Suprapubic skin (tissue), 4 donors: ENCODE data around the gene VSIR. TPM values are rescaled to one million over a fixed set of nuclear protein-coding genes. Genes with fewer than 3 reads are reported as not detected.
A peak's percentile ranks its signal among the peaks of the same experiment; 100 is the strongest.

Experiments
- DNase-seq, 2 donors: peaks; one replicate each; pipeline ENCODE4 v3.0.0-alpha.2; 2019; ENCODE audit warnings: low spot score in 2 of 2
- H3K27ac ChIP-seq: fragments of 200-600 bp; sonication (generic); one replicate; pipeline ENCODE4 v1.5.1; 2019
- H3K27me3 ChIP-seq: fragments of 200-600 bp; sonication (generic); one replicate; pipeline ENCODE4 v1.5.1; 2019
- H3K36me3 ChIP-seq: fragments of 200-600 bp; sonication (generic); one replicate; pipeline ENCODE4 v1.5.1; 2019
- H3K4me1 ChIP-seq: fragments of 200-600 bp; sonication (generic); one replicate; pipeline ENCODE4 v1.5.1; 2019
- H3K4me3 ChIP-seq: fragments of 200-600 bp; sonication (generic); one replicate; pipeline ENCODE4 v1.5.1; 2019; ENCODE audit warnings: mild to moderate bottlenecking
- H3K9me3 ChIP-seq: fragments of 200-600 bp; sonication (generic); one replicate; pipeline ENCODE4 v1.5.1; 2019
- CTCF ChIP-seq, 2 donors: fragments of 200-600 bp in 1 of 2; fragments of 450-650 bp in 1 of 2; sonication (generic) in 1 of 2; IDR thresholded peaks; one replicate each; pipeline ENCODE4 v1.5.1; 2016 to 2019; ENCODE audit warnings: antibody characterized with exemption in 2 of 2, mild to moderate bottlenecking in 1 of 2, moderate library complexity in 1 of 2
- EP300 ChIP-seq: sonication (generic); formaldehyde crosslinking; IDR thresholded peaks from one replicate; pipeline ENCODE4 v1.6.1; 2017; ENCODE audit warnings: antibody characterized with exemption
- POLR2A ChIP-seq, 2 donors: fragments of 450-650 bp; IDR thresholded peaks; one replicate each; pipeline ENCODE4 v1.6.1; 2017; ENCODE audit warnings: antibody characterized with exemption in 2 of 2, mild to moderate bottlenecking in 2 of 2, moderate library complexity in 2 of 2
- POLR2AphosphoS5 ChIP-seq, 3 donors: sonication (generic); formaldehyde crosslinking; IDR thresholded peaks; one replicate each; pipeline ENCODE4 v1.6.1; 2017; ENCODE audit warnings: antibody characterized with exemption in 3 of 3
- WGBS: methylation state at CpG from one replicate; pipeline ENCODE4 v1.1.5; 2018; 5-methylcytosine and 5-hydroxymethylcytosine counted together
- total RNA-seq, 4 donors: library from RNA; depleted of rRNA; stranded (reverse); fragments of >200 nt; gene quantifications; one replicate each; pipeline ENCODE4 v1.1.0, GENCODE V29; 2016

VSIR gene
- total RNA-seq, 4 donors from 2014 or later, result 16.3 to 50.7 (median 33.6) TPM

GRCh38 chr10:71750986-71751385, 22.3 kb downstream of the VSIR start:
- no peak overlapping the region for H3K27ac ChIP-seq
- DNase-seq, result no peak
- no peaks in the 10 kb centered on the region for H3K9me3 ChIP-seq
- TF ChIP-seq POLR2A (IDR thresholded peaks at IDR 0.05) (no peak), EP300 (no peak), CTCF (IDR thresholded peaks at IDR 0.05) (no peak), POLR2AphosphoS5 (IDR thresholded peaks at IDR 0.05) (no peak)
- no peaks in the 10 kb centered on the region for H3K27me3 ChIP-seq
- no peak overlapping the region for H3K4me3 ChIP-seq
- 90% methylated on average over 4 of the region's 5 CpGs for WGBS
- peaks cover 45% of the 10 kb centered on the region for H3K36me3 ChIP-seq
- peaks cover 68% of the 10 kb centered on the region for H3K4me1 ChIP-seq

GRCh38 chr10:71750124-71750841, 23.0 kb downstream of the VSIR start:
- no peak for DNase-seq
- peaks cover 44% of the 10 kb centered on the region for H3K36me3 ChIP-seq
- WGBS, result 84% methylated on average over 13 of the region's 15 CpGs
- H3K9me3 ChIP-seq, result no peaks in the 10 kb centered on the region
- TF ChIP-seq POLR2A (IDR thresholded peaks at IDR 0.05) (no peak), EP300 (no peak), CTCF (IDR thresholded peaks at IDR 0.05) (no peak), POLR2AphosphoS5 (IDR thresholded peaks at IDR 0.05) (no peak)
- no peaks in the 10 kb centered on the region for H3K27me3 ChIP-seq
- H3K4me3 ChIP-seq, result no peak overlapping the region
- H3K27ac ChIP-seq, result no peak overlapping the region
- peaks cover 65% of the 10 kb centered on the region for H3K4me1 ChIP-seq

GRCh38 chr10:71749396-71749795, 23.9 kb downstream of the VSIR start:
- Histone ChIP-seq H3K4me1 (peaks cover 58% of the 10 kb centered on the region), H3K9me3 (no peaks in the 10 kb centered on the region), H3K27me3 (no peaks in the 10 kb centered on the region), H3K36me3 (peaks cover 40% of the 10 kb centered on the region), H3K4me3 (no peak overlapping the region), H3K27ac (peak overlapping the region; percentile 64)
- DNase-seq, result no peak
- TF ChIP-seq POLR2A (IDR thresholded peaks at IDR 0.05) (no peak), CTCF (IDR thresholded peaks at IDR 0.05) (no peak), EP300 (no peak), POLR2AphosphoS5 (IDR thresholded peaks at IDR 0.05) (no peak)
- WGBS, result 88% methylated on average over 1 of the region's 4 CpGs

GRCh38 chr10:71748671-71749191, 24.6 kb downstream of the VSIR start:
- DNase-seq, result no peak
- H3K36me3 ChIP-seq, result peaks cover 38% of the 10 kb centered on the region
- peak overlapping the region; percentile 64 for H3K27ac ChIP-seq

More at GRCh38 chr10:71748671-71749191, 24.6 kb downstream of the VSIR start:
- WGBS, result 22% methylated on average over 14 of the region's 15 CpGs
- Histone ChIP-seq H3K4me1 (peaks cover 56% of the 10 kb centered on the region), H3K27me3 (no peaks in the 10 kb centered on the region), H3K9me3 (no peaks in the 10 kb centered on the region), H3K4me3 (no peak overlapping the region)
- TF ChIP-seq POLR2A (IDR thresholded peaks at IDR 0.05) (no peak), POLR2AphosphoS5 (IDR thresholded peaks at IDR 0.05) (no peak), CTCF (IDR thresholded peaks at IDR 0.05) (no peak), EP300 (no peak)
